ENCODE results near the gene PAGR1.
A peak's percentile ranks its signal among the peaks of the same experiment; 100 is the strongest.
"Not testable (repeated sequence)": the region's sequence is repeated elsewhere in the genome, so short reads cannot be mapped to it uniquely, and the experiment has no call there.

PAGR1 gene

DNA sequence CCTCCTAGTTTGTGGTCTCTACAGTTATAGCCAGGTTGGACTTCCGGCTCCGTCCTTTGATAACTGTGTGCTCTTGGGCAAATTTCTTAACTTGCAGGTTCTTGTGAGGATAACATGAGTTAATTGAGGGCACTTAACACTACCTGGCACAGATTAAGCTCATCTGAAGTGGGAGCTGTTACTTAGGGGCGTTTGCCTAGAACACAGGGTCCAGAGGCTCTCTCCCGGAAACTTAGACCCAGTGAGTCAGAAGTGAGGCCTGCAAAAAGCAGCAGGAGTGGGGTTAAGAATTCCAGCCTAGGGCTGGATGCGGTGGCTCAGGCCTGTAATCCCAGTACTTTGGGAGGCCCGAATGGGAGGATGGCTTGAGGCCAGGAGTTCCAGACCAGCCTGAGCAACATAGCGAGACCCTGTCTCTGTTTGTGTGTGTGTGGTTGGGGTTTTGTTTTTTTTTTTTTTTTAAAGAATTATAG, 5.7 kb downstream of the PAGR1 start:
- H3K4me3 ChIP-seq (ENCODE audit: low read depth, low read length) = peak overlapping the region; percentile 85
- TF ChIP-seq, protein P1, sequence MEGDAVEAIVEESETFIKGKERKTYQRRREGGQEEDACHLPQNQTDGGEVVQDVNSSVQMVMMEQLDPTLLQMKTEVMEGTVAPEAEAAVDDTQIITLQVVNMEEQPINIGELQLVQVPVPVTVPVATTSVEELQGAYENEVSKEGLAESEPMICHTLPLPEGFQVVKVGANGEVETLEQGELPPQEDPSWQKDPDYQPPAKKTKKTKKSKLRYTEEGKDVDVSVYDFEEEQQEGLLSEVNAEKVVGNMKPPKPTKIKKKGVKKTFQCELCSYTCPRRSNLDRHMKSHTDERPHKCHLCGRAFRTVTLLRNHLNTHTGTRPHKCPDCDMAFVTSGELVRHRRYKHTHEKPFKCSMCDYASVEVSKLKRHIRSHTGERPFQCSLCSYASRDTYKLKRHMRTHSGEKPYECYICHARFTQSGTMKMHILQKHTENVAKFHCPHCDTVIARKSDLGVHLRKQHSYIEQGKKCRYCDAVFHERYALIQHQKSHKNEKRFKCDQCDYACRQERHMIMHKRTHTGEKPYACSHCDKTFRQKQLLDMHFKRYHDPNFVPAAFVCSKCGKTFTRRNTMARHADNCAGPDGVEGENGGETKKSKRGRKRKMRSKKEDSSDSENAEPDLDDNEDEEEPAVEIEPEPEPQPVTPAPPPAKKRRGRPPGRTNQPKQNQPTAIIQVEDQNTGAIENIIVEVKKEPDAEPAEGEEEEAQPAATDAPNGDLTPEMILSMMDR (IDR thresholded peaks at IDR 0.05; ENCODE audit: insufficient read depth, low read depth, low read length, missing control alignments) = no peak
- no peak for DNase-seq (ENCODE audit: low read depth)

DNA sequence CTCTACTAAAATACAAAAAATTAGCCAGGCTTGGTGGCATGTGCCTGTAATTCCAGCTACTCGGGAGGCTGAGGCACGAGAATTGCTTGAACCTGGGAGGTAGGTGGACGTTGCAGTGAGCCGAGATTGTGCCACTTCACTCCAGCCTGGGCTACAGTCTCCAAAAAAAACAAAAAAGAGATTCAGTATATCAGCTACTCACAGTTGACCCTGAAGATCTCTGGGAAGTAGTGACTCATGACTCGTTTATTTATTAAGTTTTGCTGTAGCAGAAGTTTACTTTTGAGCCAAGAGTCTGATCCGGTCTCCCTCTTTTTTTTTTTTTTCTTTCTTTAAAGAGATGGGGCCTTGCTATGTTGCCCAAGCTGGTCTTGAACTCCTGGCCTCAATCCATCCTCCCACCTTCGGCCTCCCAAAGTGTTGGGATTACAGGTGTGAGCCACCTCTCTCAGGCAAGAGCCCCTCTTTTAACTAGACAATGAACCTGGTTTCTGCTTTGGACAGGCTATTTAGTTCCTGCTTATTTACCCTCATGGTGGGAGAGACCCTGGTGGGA, 8.7 kb downstream of the PAGR1 start:
- DNase-seq (ENCODE audit: low read depth) = no peak
- H3K4me3 ChIP-seq (ENCODE audit: low read depth, low read length) = no peak overlapping the region
- TF ChIP-seq, protein P1 (IDR thresholded peaks at IDR 0.05; ENCODE audit: insufficient read depth, low read depth, low read length, missing control alignments) = no peak

DNA sequence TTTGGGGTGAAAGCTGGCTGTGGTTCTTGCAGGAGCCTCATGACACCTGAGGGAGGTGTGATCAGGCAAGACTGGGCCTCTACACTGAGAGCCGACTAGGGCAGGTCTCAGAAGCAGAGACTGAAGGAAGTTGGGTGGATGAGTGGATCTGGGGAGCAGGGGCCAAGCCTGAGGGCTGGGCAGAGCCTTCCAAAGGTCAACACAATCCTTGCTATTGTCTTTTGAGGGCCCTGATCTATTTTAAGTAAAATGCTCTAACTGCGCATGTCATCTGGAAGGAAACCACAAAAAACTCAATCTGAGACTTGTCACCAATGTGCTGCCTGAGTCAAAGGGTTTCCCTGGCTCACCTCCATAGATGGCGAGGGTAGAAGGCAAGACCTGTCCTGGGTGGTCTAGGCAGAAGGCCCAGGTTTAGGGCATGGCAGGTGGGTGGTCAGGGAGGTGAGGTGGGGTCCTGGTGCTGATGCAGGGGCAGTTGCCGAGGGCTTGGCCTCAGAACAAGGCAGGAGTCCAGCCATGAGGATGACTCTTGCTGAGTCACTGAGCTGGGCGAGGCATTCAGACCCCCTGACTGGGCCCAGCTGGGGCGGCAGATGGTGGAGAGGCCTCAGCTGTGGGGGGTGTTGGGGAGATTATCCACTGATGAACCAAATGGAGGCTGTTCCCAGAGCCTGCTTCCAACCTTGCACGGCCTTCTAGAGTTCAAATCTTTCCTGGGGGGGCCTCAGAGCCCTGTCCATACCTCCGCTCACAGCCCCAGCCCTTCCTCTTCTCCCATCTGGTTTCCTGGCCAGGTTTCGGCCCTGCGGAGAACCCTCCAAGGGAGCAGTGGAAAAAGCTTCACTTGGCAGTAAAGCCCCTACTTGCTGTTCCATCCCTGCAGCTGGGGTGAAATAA, 9.4 kb downstream of the PAGR1 start:
- TF ChIP-seq, protein P1 (IDR thresholded peaks at IDR 0.05; ENCODE audit: insufficient read depth, low read depth, low read length, missing control alignments) = no peak
- no peak overlapping the region for H3K4me3 ChIP-seq (ENCODE audit: low read depth, low read length)
- peak; percentile 77 for DNase-seq (ENCODE audit: low read depth)

DNA sequence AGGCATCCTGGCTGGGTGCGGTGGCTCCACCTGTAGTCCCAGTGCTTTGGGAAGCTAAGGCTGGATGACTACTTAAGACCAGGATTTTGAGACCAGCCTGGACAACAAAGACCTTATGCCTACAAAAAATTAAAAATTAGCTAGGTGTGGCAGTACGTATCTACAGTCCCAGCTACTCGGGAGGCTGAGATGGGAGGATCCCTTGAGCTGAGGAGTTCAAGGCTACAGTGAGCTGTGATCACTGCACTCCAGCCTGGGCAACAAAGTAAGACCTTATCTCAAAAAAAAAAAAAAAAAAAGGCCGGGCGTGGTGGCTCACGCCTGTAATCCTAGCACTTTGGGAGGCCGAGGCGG, 10.4 kb downstream of the PAGR1 start:
- no peak for DNase-seq (ENCODE audit: low read depth)
- TF ChIP-seq, protein P1 (IDR thresholded peaks at IDR 0.05; ENCODE audit: insufficient read depth, low read depth, low read length, missing control alignments) = no peak
- H3K4me3 ChIP-seq (ENCODE audit: low read depth, low read length) = no peak overlapping the region

- TF ChIP-seq, protein P1 (IDR thresholded peaks at IDR 0.05; ENCODE audit: insufficient read depth, low read depth, low read length, missing control alignments) = no peak
These were observed 14.8 kb downstream of the PAGR1 start for GRCh38 chr16:29830774-29831173.

GRCh38 chr16:29831490-29831889, 15.5 kb downstream of the PAGR1 start:
- TF ChIP-seq, protein P1 (IDR thresholded peaks at IDR 0.05; ENCODE audit: insufficient read depth, low read depth, low read length, missing control alignments) = no peak
- no peak for DNase-seq (ENCODE audit: low read depth)
- H3K4me3 ChIP-seq (ENCODE audit: low read depth, low read length) = no peak overlapping the region

More at GRCh38 chr16:29830774-29831173, 14.8 kb downstream of the PAGR1 start:
- no peak overlapping the region for H3K4me3 ChIP-seq (ENCODE audit: low read depth, low read length)
- no peak for DNase-seq (ENCODE audit: low read depth)

DNA sequence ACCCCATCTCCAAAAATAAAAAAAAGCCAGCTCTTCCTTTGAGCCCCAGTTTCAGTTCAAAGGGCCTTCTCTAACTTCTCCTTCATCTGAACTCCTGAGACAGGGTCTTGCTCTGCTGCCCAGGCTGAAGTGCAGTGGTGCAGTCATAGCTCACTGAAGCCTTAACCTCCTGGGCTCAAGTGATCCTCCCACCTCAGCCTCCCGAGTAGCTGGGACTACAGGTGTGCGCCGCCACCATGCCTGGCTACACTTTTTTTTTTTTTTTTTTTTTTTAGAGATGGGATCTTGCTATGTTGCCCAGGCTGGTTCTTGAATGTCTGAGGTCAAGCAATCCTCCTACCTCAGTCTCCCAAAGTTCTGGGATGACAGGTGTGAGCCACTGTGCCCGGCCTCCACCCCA, 17.3 kb downstream of the PAGR1 start:
- not testable (repeated sequence) for H3K4me3 ChIP-seq (ENCODE audit: low read depth, low read length); DNase-seq (ENCODE audit: low read depth)
